Fibroblast of mammary gland (primary cell): ENCODE measurements around the gene PRDM4.

Experiments
- DNase-seq: peaks from one replicate; pipeline ENCODE4 v3.0.0-alpha.2; 2010; ENCODE audit warnings: low read depth
- H3K4me3 ChIP-seq: 2 replicates; pipeline ENCODE4 v1.5.1; 2011; ENCODE audit warnings: low read depth, mild to moderate bottlenecking, low read length, moderate library complexity; ENCODE audit not compliant: control insufficient read depth
- TF ChIP-seq, protein P1 (sequence below): conservative IDR thresholded peaks from 2 replicates; pipeline ENCODE4 v1.5.1; 2011; ENCODE audit warnings: low read depth, low read length, inconsistent platforms; ENCODE audit not compliant: control insufficient read depth, insufficient read depth

The PRDM4 gene

DNA sequence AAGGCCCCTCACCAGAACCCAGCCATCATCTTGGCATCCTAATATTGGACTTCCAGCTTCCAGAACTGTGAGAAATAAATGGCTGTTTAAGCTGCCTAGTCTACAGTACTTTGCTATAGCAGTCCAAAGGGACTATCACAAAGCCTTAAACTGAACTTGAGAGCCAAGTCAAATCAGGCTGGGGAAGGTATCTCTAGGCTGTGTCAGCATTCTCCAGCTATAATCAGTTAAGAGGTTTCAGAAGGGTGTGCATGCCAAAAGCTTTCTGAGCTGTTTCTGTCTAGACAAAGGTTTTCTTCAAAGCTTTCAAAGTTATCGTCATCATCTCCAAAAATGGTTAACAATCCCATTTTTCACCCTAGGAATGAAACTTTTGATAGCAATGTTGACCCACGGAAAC lies 21.1 kb upstream of the PRDM4 start:
- TF ChIP-seq, protein P1, sequence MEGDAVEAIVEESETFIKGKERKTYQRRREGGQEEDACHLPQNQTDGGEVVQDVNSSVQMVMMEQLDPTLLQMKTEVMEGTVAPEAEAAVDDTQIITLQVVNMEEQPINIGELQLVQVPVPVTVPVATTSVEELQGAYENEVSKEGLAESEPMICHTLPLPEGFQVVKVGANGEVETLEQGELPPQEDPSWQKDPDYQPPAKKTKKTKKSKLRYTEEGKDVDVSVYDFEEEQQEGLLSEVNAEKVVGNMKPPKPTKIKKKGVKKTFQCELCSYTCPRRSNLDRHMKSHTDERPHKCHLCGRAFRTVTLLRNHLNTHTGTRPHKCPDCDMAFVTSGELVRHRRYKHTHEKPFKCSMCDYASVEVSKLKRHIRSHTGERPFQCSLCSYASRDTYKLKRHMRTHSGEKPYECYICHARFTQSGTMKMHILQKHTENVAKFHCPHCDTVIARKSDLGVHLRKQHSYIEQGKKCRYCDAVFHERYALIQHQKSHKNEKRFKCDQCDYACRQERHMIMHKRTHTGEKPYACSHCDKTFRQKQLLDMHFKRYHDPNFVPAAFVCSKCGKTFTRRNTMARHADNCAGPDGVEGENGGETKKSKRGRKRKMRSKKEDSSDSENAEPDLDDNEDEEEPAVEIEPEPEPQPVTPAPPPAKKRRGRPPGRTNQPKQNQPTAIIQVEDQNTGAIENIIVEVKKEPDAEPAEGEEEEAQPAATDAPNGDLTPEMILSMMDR: no peak
- DNase-seq: no peak
- no peak overlapping the region for H3K4me3 ChIP-seq

DNA sequence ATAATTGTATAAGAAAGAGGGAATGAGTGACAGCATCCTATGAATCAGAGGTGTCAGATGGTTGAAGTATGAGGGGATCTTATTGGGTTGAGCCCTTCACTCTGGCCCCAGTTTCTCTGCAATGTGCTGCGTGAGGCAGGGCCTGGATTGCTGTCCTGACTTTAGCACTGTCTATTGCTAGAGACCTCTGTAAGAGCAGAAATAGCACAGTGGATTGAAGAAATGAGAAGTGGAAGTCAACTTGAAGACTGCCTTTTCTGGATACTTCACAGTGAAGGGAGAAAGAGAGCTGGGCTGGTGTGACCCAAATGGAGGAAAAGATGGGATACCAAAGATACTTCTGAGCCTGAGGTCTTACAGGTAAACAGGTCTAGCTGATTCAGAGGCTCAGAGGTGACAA lies 19.4 kb upstream of the PRDM4 start:
- TF ChIP-seq, protein P1: no peak
- H3K4me3 ChIP-seq: no peak overlapping the region
- DNase-seq: no peak

DNA sequence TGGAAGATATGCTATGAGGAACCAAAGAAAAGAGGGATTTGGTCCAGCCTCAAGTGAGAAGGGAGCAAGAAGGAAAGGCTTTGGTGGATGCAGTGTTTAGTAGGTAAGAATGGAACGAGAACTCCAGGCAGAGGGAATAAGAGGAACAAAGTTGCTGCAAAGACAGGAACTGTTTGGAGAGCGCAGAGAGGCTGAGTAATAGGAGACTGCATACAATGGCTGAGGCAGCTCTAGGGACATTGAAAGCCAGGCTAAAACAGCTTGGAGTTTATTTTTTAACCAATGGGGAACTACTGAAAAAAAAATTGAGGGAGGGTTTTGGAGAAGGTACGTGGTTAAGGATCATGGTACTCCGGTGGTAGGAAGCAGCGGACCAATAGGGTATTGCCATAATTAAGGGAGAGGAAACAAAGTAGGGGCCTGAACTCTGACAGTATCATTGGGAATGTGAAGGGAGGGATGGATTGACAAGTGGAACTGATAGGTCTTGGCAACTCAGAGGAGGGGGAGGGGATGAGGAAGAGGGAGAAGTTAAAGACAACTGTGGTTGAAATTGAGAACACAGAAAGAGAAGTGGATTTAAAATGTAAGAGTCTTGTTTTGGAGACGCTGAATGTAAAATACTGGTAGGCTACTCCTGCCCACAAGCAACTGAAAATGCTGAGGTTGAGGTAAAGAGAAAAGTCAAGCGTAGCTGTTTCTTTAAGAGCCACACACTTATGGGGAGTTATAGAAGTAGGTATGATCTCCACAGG lies 18.3 kb upstream of the PRDM4 start:
- H3K4me3 ChIP-seq: no peak overlapping the region
- TF ChIP-seq, protein P1: no peak
- no peak for DNase-seq

DNA sequence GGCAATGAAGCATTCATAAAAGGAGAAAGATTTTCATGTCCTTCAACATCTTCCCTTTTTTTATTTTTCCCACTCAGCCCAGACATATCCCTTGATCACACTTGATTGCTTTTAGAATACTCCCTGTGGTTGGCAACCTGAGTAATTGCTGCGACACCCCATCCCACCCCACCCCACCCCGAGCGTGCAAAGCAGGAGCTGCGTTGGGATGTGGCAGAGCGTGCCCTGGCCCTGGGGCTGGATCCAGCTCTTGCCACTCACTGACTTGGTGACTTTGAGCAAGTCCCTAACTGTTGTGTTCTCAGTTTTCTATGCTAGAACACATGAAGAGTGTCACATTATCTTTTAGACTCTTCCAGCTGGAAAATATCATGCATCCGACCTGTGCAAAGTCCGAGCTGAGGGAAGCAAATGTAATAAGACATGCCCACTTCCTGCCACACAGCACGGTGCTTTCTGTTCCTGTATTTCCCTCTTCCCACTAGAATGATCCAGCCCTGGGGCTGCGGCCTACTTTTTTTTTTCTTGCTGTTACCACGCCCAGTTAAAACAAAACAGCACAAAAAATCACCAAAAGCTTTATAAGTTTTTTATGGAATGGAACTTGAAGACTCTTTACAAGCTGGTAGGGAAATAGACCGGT lies 17.6 kb upstream of the PRDM4 start:
- DNase-seq: no peak
- TF ChIP-seq, protein P1: no peak
- no peak overlapping the region for H3K4me3 ChIP-seq

DNA sequence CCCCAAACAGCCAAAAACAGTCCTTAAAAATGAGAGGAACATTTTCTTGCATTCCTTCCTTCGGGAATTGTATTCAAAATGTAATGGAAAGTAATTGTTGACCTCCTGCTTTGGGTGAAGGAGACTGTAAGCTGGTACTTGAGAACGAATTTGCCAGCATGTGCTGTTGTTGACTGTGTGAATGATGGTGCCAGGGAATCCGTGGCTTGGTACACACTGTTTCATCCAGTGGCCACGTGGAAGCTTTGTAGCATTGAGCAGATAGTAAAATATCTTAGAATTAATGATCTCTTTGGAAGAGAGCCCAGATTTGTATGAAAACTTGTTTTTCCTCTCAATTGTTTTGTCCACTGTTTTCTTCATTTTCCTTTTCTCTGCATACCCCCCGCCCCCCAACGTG lies 15.2 kb upstream of the PRDM4 start:
- H3K4me3 ChIP-seq: no peak overlapping the region
- no peak for DNase-seq
- TF ChIP-seq, protein P1: no peak

DNA sequence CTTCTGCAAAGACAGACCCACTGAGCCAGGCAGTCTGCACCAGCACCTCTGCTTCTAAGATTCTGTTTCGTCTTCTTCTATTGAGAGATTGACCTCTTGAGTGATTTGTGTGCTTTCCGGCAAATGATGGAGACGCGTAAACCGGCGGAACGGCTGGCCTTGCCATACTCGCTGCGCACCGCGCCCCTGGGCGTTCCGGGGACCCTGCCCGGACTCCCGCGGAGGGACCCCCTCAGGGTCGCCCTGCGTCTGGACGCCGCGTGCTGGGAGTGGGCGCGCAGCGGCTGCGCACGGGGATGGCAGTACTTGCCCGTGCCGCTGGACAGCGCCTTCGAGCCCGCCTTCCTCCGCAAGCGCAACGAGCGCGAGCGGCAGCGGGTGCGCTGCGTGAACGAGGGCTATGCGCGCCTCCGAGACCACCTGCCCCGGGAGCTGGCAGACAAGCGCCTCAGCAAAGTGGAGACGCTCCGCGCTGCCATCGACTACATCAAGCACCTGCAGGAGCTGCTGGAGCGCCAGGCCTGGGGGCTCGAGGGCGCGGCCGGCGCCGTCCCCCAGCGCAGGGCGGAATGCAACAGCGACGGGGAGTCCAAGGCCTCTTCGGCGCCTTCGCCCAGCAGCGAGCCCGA lies 14.3 kb upstream of the PRDM4 start:
- DNase-seq: no peak
- TF ChIP-seq, protein P1: no peak
- H3K4me3 ChIP-seq: no peak overlapping the region
